H9 (cell line): Measurements from ENCODE around the gene AKAP12. TPM values are rescaled to one million over a fixed set of nuclear protein-coding genes. Genes with fewer than 3 reads are reported as not detected.
A peak's percentile ranks its signal among the peaks of the same experiment; 100 is the strongest.

Experiments
- DNase-seq: peaks from one replicate; pipeline ENCODE4 v3.0.0-alpha.2; 2017
- H2AFZ ChIP-seq: one replicate; pipeline ENCODE4 v1.6.1; 2013; ENCODE audit warnings: mild to moderate bottlenecking, low read length, control low read depth, moderate library complexity
- H2AK5ac ChIP-seq: 2 replicates; pipeline ENCODE4 v1.6.1; 2013; ENCODE audit warnings: low read length, control low read depth, mixed read lengths; ENCODE audit not compliant: insufficient read length
- H2BK120ac ChIP-seq: one replicate; pipeline ENCODE4 v1.6.1; 2013; ENCODE audit warnings: low read depth, mild to moderate bottlenecking, low read length, control low read depth, inconsistent platforms; ENCODE audit not compliant: poor library complexity, severe bottlenecking
- H2BK12ac ChIP-seq: 2 replicates; pipeline ENCODE4 v1.6.1; 2013; ENCODE audit warnings: low read length, control low read depth, mixed read lengths, low read depth; ENCODE audit not compliant: insufficient read length
- H2BK15ac ChIP-seq: 2 replicates; pipeline ENCODE4 v1.6.1; 2013; ENCODE audit warnings: low read depth, low read length, control low read depth
- H2BK20ac ChIP-seq: one replicate; pipeline ENCODE4 v1.6.1; 2013; ENCODE audit warnings: low read depth, mild to moderate bottlenecking, low read length, control low read depth, inconsistent platforms; ENCODE audit not compliant: poor library complexity, severe bottlenecking
- H2BK5ac ChIP-seq: 2 replicates; pipeline ENCODE4 v1.6.1; 2013; ENCODE audit warnings: low read length, control low read depth, mixed read lengths; ENCODE audit not compliant: insufficient read length
- H3K14ac ChIP-seq: 2 replicates; pipeline ENCODE4 v1.6.1; 2013; ENCODE audit warnings: low read length, control low read depth; ENCODE audit not compliant: insufficient read depth
- H3K18ac ChIP-seq: 2 replicates; pipeline ENCODE4 v1.6.1; 2013; ENCODE audit warnings: low read depth, mild to moderate bottlenecking, mixed read lengths, low read length, control low read depth; ENCODE audit not compliant: insufficient read length
- H3K23ac ChIP-seq: 2 replicates; pipeline ENCODE4 v1.6.1; 2013; ENCODE audit warnings: low read length, control low read depth, mixed read lengths, low read depth; ENCODE audit not compliant: insufficient read length
- H3K23me2 ChIP-seq: 2 replicates; pipeline ENCODE4 v1.6.1; 2013; ENCODE audit warnings: low read depth, mild to moderate bottlenecking, mixed read lengths, low read length, control low read depth; ENCODE audit not compliant: insufficient read length, poor library complexity, severe bottlenecking
- H3K27ac ChIP-seq: 2 replicates; pipeline ENCODE4 v1.5.1; 2013; ENCODE audit warnings: low read length, control low read depth, mixed read lengths, low read depth; ENCODE audit not compliant: insufficient read length
- H3K27me3 ChIP-seq: 2 replicates; pipeline ENCODE4 v1.6.1; 2013; ENCODE audit warnings: low read length, control low read depth, inconsistent platforms; ENCODE audit not compliant: insufficient read depth
- H3K4ac ChIP-seq: 2 replicates; pipeline ENCODE4 v1.6.1; 2013; ENCODE audit warnings: low read depth, mild to moderate bottlenecking, control low read depth, inconsistent platforms, low read length, moderate library complexity
- H3K4me1 ChIP-seq: 2 replicates; pipeline ENCODE4 v1.6.1; 2013; ENCODE audit warnings: low read length, control low read depth, inconsistent platforms; ENCODE audit not compliant: insufficient read depth
- H3K4me2 ChIP-seq: 2 replicates; pipeline ENCODE4 v1.6.1; 2013; ENCODE audit warnings: low read length, control low read depth, mixed read lengths; ENCODE audit not compliant: insufficient read length, insufficient read depth
- H3K56ac ChIP-seq: 2 replicates; pipeline ENCODE4 v1.6.1; 2013; ENCODE audit warnings: low read depth, mild to moderate bottlenecking, mixed read lengths, low read length, control low read depth; ENCODE audit not compliant: insufficient read length
- H3K79me1 ChIP-seq: 2 replicates; pipeline ENCODE4 v1.6.1; 2013; ENCODE audit warnings: low read depth, mild to moderate bottlenecking, moderate library complexity, low read length, control low read depth, inconsistent platforms; ENCODE audit not compliant: insufficient read depth, poor library complexity, severe bottlenecking
- H3K79me2 ChIP-seq: 2 replicates; pipeline ENCODE4 v1.6.1; 2013; ENCODE audit warnings: low read length, control low read depth, inconsistent platforms; ENCODE audit not compliant: insufficient read depth
- H3K9ac ChIP-seq: 2 replicates; pipeline ENCODE4 v1.6.1; 2013; ENCODE audit warnings: low read length, control low read depth, mixed read lengths; ENCODE audit not compliant: insufficient read length; ENCODE audit errors: extremely low read depth
- H3K9me3 ChIP-seq: one replicate; pipeline ENCODE4 v1.6.1; 2013; ENCODE audit warnings: low read depth, low read length, inconsistent platforms; ENCODE audit not compliant: control insufficient read depth
- H3T11ph ChIP-seq: one replicate; pipeline ENCODE4 v1.6.1; 2013; ENCODE audit warnings: mild to moderate bottlenecking, low read length, control low read depth, inconsistent platforms
- H4K20me1 ChIP-seq: one replicate; pipeline ENCODE4 v1.6.1; 2013; ENCODE audit not compliant: control insufficient read depth, insufficient read length, insufficient read depth
- H4K5ac ChIP-seq: 2 replicates; pipeline ENCODE4 v1.6.1; 2013; ENCODE audit warnings: low read depth, mild to moderate bottlenecking, mixed read lengths, low read length, control low read depth; ENCODE audit not compliant: insufficient read length
- H4K8ac ChIP-seq: replicated peaks from 2 replicates; pipeline ENCODE4 v1.6.1; 2013; ENCODE audit warnings: low read length, control low read depth, mixed read lengths, low read depth; ENCODE audit not compliant: insufficient read length
- H4K91ac ChIP-seq: 2 replicates; pipeline ENCODE4 v1.6.1; 2013; ENCODE audit warnings: low read depth, mild to moderate bottlenecking, moderate library complexity, mixed read lengths, low read length, control low read depth; ENCODE audit not compliant: insufficient read length
- H3K27ac Mint-ChIP-seq, 3 experiments: 2 replicates in 2 of 3; 3 replicates in 1 of 3; pipeline ENCODE4 v1.8.0; 2020 to 2021; ENCODE audit warnings: mixed read lengths in 3 of 3, mild to moderate bottlenecking in 1 of 3, moderate library complexity in 1 of 3
- H3K27me3 Mint-ChIP-seq: 2 replicates; pipeline ENCODE4 v1.8.0; 2021; ENCODE audit warnings: low read depth, mild to moderate bottlenecking, moderate library complexity, mixed read lengths
- H3K36me3 Mint-ChIP-seq, 3 experiments: 2 replicates in 2 of 3; 3 replicates in 1 of 3; pipeline ENCODE4 v1.8.0; 2020 to 2021; ENCODE audit warnings: low read depth in 3 of 3, mixed read lengths in 3 of 3; ENCODE audit not compliant: insufficient read depth in 1 of 3
- H3K4me1 Mint-ChIP-seq, 2 experiments: 2 replicates each; pipeline ENCODE4 v1.8.0; 2020; ENCODE audit warnings: mixed read lengths in 2 of 2
- H3K4me3 Mint-ChIP-seq, 2 experiments: 2 replicates in 1 of 2; 3 replicates in 1 of 2; pipeline ENCODE4 v1.8.0; 2020 to 2021; ENCODE audit warnings: mild to moderate bottlenecking in 2 of 2, mixed read lengths in 2 of 2, moderate library complexity in 1 of 2
- H3K9me3 Mint-ChIP-seq, 2 experiments: 2 replicates in 1 of 2; 3 replicates in 1 of 2; pipeline ENCODE4 v1.8.0; 2020; ENCODE audit warnings: mild to moderate bottlenecking in 2 of 2, mixed read lengths in 2 of 2, moderate library complexity in 1 of 2
- WGBS: extraction: QIAGEN DNeasy Blood & Tissue Kit; methylation state at CpG from one replicate; pipeline ENCODE4 v1.1.7; 2013; ENCODE audit warnings: missing lambda C conversion rate, low lambda C conversion rate, mixed read lengths; ENCODE audit not compliant: insufficient read length; ENCODE audit errors: extremely low coverage; 5-methylcytosine and 5-hydroxymethylcytosine counted together
- total RNA-seq: library from RNA; stranded (reverse); gene quantifications from 2 replicates; pipeline ENCODE4 v1.2.1, GENCODE V29; 2021
- TF ChIP-seq, protein P1 (sequence below): fragments of 200-600 bp; sonication (generic); conservative IDR thresholded peaks from 3 replicates; pipeline ENCODE4 v1.8.0; 2021; ENCODE audit warnings: antibody characterized with exemption, mild to moderate bottlenecking

AKAP12 gene
- total RNA-seq, 1 experiment from 2014 or later: 52.3 TPM

DNA sequence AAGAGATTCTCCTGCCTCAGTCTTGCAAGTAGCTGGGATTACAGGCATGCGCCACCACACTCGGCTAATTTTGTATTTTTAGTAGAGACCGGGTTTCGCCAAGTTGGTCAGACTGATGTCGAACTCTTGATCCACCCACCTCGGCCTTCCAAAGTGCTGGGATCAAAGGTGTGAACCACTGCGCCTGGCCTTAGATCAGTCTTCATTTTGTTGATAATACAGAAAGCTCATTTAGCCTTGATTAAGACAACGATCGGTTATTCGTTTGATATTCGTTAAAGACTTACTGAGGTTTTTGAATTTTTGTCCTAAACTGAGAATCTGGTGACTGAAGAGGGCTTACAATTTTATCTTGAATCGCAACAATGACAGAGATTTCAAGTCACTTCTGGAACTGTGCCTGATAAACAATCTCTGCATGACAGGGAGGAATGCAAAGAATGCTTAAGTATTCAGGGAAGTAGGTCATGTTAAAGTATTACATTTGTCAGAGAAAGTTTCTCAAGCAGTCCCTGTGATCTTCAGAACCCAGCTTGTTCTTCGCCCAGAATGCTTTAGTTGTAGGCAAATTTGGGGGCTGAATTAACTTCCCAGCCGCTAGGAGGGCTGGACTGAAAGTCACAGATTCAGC is 14.8 kb downstream of the AKAP12 start:
- DNase-seq: no peak
- no peak overlapping the region for H2AFZ ChIP-seq
- H4K8ac ChIP-seq: no peak overlapping the region
- H2BK15ac ChIP-seq: no peak overlapping the region
- peaks cover under 1% of the 10 kb centered on the region for H3K79me1 ChIP-seq
- no peaks in the 10 kb centered on the region for H3K9me3 Mint-ChIP-seq
- peaks cover 4% of the 10 kb centered on the region; the same call in 1 of the 2 replicates for H3K4me1 ChIP-seq
- H4K20me1 ChIP-seq: no peaks in the 10 kb centered on the region
- no peaks in the 10 kb centered on the region for H3K9me3 ChIP-seq
- H3K27ac ChIP-seq: no peak overlapping the region
- H3K27me3 Mint-ChIP-seq: no peaks in the 10 kb centered on the region
- WGBS: no CpG with 5 or more reads among the region's 14 CpGs
- no peak overlapping the region for H3K23ac ChIP-seq
- no peak overlapping the region for H2BK12ac ChIP-seq
- no peak overlapping the region for H2BK120ac ChIP-seq
- no peak overlapping the region for H3K4me2 ChIP-seq
- H3K4ac ChIP-seq: no peak overlapping the region
- no peak overlapping the region for H2BK5ac ChIP-seq
- no peak overlapping the region for H4K91ac ChIP-seq
- no peak overlapping the region for H3K9ac ChIP-seq
- no peak overlapping the region for H3K56ac ChIP-seq
- H3K23me2 ChIP-seq: no peaks in the 10 kb centered on the region
- H3T11ph ChIP-seq: no peak overlapping the region
- no peak overlapping the region for H3K14ac ChIP-seq
- no peak overlapping the region; a peak in 1 of 5 replicates for H3K4me3 Mint-ChIP-seq
- no peak overlapping the region for H4K5ac ChIP-seq
- no peaks in the 10 kb centered on the region; a peak in 1 of 7 replicates for H3K36me3 Mint-ChIP-seq
- H2AK5ac ChIP-seq: no peak overlapping the region
- peak overlapping the region; percentile 58 to 98 (median 90); a peak in 6 of 7 replicates for H3K27ac Mint-ChIP-seq
- TF ChIP-seq, protein P1, sequence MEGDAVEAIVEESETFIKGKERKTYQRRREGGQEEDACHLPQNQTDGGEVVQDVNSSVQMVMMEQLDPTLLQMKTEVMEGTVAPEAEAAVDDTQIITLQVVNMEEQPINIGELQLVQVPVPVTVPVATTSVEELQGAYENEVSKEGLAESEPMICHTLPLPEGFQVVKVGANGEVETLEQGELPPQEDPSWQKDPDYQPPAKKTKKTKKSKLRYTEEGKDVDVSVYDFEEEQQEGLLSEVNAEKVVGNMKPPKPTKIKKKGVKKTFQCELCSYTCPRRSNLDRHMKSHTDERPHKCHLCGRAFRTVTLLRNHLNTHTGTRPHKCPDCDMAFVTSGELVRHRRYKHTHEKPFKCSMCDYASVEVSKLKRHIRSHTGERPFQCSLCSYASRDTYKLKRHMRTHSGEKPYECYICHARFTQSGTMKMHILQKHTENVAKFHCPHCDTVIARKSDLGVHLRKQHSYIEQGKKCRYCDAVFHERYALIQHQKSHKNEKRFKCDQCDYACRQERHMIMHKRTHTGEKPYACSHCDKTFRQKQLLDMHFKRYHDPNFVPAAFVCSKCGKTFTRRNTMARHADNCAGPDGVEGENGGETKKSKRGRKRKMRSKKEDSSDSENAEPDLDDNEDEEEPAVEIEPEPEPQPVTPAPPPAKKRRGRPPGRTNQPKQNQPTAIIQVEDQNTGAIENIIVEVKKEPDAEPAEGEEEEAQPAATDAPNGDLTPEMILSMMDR: no peak
- H3K4me1 Mint-ChIP-seq: peaks cover 21 to 27% of the 10 kb centered on the region in 2 experiments
- no peaks in the 10 kb centered on the region for H3K27me3 ChIP-seq
- no peak overlapping the region for H3K18ac ChIP-seq
- H2BK20ac ChIP-seq: no peak overlapping the region
- no peaks in the 10 kb centered on the region; the same call in 1 of the 2 replicates for H3K79me2 ChIP-seq
